HEK293T (cell line): ENCODE results near the gene VTI1A.

ENCODE experiments used
- CTCF ChIA-PET: fragments of 350-600 bp; formaldehyde crosslinking; extraction: SDS; loops from one replicate; lab custom pipeline; 2021; ENCODE audit warnings: antibody characterized with exemption, inconsistent platforms; lab: Yijun Ruan, JAX
- POLR2A ChIA-PET: fragments of 350-600 bp; formaldehyde crosslinking; extraction: SDS; loops from one replicate; lab custom pipeline; 2020; ENCODE audit warnings: antibody characterized with exemption, inconsistent platforms; lab: Yijun Ruan, JAX
- DNase-seq: peaks from one replicate; pipeline ENCODE4 v3.0.0; 2012; ENCODE audit warnings: mixed read lengths; ENCODE audit errors: extremely low spot score
- ARNT ChIP-seq: fragments of 450-650 bp; IDR thresholded peaks from 2 replicates; pipeline ENCODE4 v1.6.1; 2017; ENCODE audit warnings: mild to moderate bottlenecking
- BHLHE40 ChIP-seq: fragments of 450-650 bp; IDR thresholded peaks from 2 replicates; pipeline ENCODE4 v1.6.1; 2016; ENCODE audit warnings: mild to moderate bottlenecking, moderate library complexity, borderline replicate concordance
- CTBP1 ChIP-seq: fragments of 450-650 bp; IDR thresholded peaks from 2 replicates; pipeline ENCODE4 v1.6.1; 2016; ENCODE audit warnings: borderline replicate concordance
- ELF4 ChIP-seq: fragments of 450-650 bp; IDR thresholded peaks from 2 replicates; pipeline ENCODE4 v1.6.1; 2017; ENCODE audit warnings: antibody characterized with exemption
- FOXA1 ChIP-seq: fragments of 450-650 bp; IDR thresholded peaks from 2 replicates; pipeline ENCODE4 v1.6.1; 2016; ENCODE audit warnings: mild to moderate bottlenecking
- FOXK2 ChIP-seq: fragments of 450-650 bp; IDR thresholded peaks from 2 replicates; pipeline ENCODE4 v1.6.1; 2016; ENCODE audit warnings: mild to moderate bottlenecking
- FOXM1 ChIP-seq: fragments of 450-650 bp; IDR thresholded peaks from 2 replicates; pipeline ENCODE4 v1.6.1; 2017; ENCODE audit warnings: mild to moderate bottlenecking, borderline replicate concordance
- HDGF ChIP-seq: fragments of 450-650 bp; IDR thresholded peaks from 2 replicates; pipeline ENCODE4 v1.6.1; 2017; ENCODE audit warnings: antibody characterized with exemption, borderline replicate concordance
- L3MBTL2 ChIP-seq: fragments of 450-650 bp; conservative IDR thresholded peaks from 2 replicates; pipeline ENCODE4 v1.6.1; 2016; ENCODE audit warnings: mild to moderate bottlenecking
- LEF1 ChIP-seq: fragments of 450-650 bp; IDR thresholded peaks from 2 replicates; pipeline ENCODE4 v1.6.1; 2017; ENCODE audit warnings: mild to moderate bottlenecking, borderline replicate concordance
- NFRKB ChIP-seq: fragments of 450-650 bp; IDR thresholded peaks from 2 replicates; pipeline ENCODE4 v1.6.1; 2016; ENCODE audit warnings: mild to moderate bottlenecking, moderate library complexity
- SP1 ChIP-seq: fragments of 450-650 bp; IDR thresholded peaks from 2 replicates; pipeline ENCODE4 v1.6.1; 2017
- SUZ12 ChIP-seq: fragments of 450-650 bp; IDR thresholded peaks from 2 replicates; pipeline ENCODE4 v1.6.1; 2016; ENCODE audit warnings: mild to moderate bottlenecking
- TARDBP ChIP-seq: fragments of 450-650 bp; IDR thresholded peaks from 2 replicates; pipeline ENCODE4 v1.6.1; 2016
- ZNF384 ChIP-seq: fragments of 450-650 bp; IDR thresholded peaks from 2 replicates; pipeline ENCODE4 v1.6.1; 2016
- TF ChIP-seq, protein P1 (sequence below): fragments of 450-650 bp; IDR thresholded peaks from 2 replicates; pipeline ENCODE4 v1.6.1; 2016

VTI1A gene

DNA sequence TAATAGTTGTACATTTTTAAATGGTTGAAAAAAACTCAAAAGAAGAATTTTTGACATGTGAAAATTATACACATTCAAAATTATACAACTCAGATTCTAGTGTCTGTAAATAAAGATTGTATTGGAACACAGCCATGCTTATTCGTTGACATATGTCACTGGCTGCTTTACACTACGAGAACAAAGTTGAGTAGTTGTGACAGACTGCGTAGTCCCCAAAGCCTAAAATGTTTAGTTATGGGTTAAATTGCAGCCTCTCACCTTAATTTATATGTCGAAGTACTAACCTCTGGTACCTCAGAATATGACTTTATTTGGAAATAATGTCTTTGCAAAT lies 358.2 kb downstream of the VTI1A start:
- no peak for TF ChIP-seq CTBP1
- no peak for TF ChIP-seq BHLHE40
- TF ChIP-seq SUZ12 = no peak
- no peak for TF ChIP-seq FOXA1
- no peak for TF ChIP-seq TARDBP
- no peak for TF ChIP-seq NFRKB
- no peak for TF ChIP-seq ELF4
- no peak for TF ChIP-seq LEF1
- TF ChIP-seq FOXM1 = no peak
- TF ChIP-seq HDGF = no peak
- TF ChIP-seq, protein P1, sequence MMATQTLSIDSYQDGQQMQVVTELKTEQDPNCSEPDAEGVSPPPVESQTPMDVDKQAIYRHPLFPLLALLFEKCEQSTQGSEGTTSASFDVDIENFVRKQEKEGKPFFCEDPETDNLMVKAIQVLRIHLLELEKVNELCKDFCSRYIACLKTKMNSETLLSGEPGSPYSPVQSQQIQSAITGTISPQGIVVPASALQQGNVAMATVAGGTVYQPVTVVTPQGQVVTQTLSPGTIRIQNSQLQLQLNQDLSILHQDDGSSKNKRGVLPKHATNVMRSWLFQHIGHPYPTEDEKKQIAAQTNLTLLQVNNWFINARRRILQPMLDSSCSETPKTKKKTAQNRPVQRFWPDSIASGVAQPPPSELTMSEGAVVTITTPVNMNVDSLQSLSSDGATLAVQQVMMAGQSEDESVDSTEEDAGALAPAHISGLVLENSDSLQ = no peak
- DNase-seq = no peak
- CTCF ChIA-PET = no interaction called here
- POLR2A ChIA-PET = no interaction called here

DNA sequence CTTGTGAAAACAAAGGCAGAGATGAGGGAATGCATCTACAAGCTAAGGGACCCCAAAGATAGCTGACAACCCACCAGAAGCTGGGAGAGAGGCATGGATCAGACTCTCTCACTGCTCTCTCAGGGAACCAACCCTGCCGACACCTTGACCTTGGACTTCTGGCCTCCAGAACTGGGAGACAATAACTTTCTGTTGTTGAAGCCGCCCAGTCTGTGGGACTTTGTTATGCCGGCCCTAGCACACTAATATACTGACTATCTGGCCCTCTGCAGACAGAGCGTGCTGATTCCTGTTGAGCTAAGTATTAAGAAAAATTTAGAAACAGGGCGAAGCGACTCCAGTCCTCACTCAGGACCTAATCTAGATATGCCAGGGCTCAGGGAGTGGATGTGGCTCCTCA lies 358.7 kb downstream of the VTI1A start:
- ChIA-PET POLR2A (no interaction called here), CTCF (no interaction called here)
- TF ChIP-seq FOXK2 (no peak), LEF1 (no peak), ELF4 (no peak), NFRKB (no peak), TARDBP (no peak), ARNT (no peak), FOXM1 (no peak), BHLHE40 (no peak), ZNF384 (no peak), L3MBTL2 (no peak), SP1 (no peak), HDGF (no peak), CTBP1 (no peak), FOXA1 (no peak), SUZ12 (no peak)
- TF ChIP-seq, protein P1 = no peak
- no peak for DNase-seq

DNA sequence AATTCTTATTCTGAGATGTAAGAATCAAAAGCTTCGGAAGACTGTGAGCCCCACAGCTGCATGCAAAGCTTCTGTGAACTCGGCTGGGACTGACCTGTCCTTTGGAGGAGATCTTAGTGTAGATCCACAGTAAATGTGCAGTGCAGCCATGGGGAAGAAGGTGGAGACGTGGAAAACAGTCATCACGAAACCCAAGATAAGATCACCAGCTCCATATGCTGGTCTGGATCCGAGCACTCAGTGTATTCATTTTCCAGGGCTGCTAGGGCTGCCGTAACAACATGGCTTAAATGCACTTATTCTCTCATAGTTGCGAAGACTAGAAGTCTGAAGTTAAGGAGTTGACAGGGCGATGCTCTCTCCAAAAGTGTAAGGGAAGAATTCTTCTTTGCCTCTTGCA lies 360.0 kb downstream of the VTI1A start:
- no peak for DNase-seq
- CTCF ChIA-PET = no interaction called here
- TF ChIP-seq, protein P1 = no peak
- no peak for TF ChIP-seq ZNF384
- no peak for TF ChIP-seq FOXM1
- no peak for TF ChIP-seq LEF1
- no peak for TF ChIP-seq SP1
- no peak for TF ChIP-seq HDGF
- no peak for TF ChIP-seq NFRKB
- TF ChIP-seq CTBP1 = no peak
- no peak for TF ChIP-seq ELF4
- TF ChIP-seq BHLHE40 = no peak
- no peak for TF ChIP-seq FOXK2
- no peak for TF ChIP-seq ARNT
- TF ChIP-seq SUZ12 = no peak
- TF ChIP-seq TARDBP = no peak
- no peak for TF ChIP-seq L3MBTL2
- no peak for TF ChIP-seq FOXA1
- POLR2A ChIA-PET = no interaction called here

DNA sequence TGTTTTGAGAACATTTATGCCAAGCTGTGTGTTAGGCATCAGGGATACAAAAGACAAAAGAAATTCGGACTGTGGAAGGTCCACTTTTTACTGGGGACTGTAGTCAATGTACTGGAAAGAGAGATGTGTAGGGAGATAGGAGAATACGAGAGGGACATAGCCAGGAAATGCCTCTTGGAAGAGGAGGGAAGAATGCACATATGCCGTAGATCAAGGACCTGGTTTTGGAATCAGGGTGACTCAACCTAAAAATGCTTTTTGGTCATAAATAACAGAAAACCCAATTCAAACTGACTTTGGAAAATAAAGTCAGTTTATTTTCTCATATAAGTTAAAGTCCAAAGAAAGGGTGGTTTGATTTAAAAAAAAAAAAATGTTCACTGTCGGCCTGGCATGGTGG lies 362.7 kb downstream of the VTI1A start:
- no peak for TF ChIP-seq HDGF
- TF ChIP-seq LEF1 = no peak
- no peak for TF ChIP-seq TARDBP
- no peak for TF ChIP-seq BHLHE40
- TF ChIP-seq FOXK2 = no peak
- TF ChIP-seq, protein P1 = no peak
- POLR2A ChIA-PET = no interaction called here
- CTCF ChIA-PET = no interaction called here
- no peak for DNase-seq

DNA sequence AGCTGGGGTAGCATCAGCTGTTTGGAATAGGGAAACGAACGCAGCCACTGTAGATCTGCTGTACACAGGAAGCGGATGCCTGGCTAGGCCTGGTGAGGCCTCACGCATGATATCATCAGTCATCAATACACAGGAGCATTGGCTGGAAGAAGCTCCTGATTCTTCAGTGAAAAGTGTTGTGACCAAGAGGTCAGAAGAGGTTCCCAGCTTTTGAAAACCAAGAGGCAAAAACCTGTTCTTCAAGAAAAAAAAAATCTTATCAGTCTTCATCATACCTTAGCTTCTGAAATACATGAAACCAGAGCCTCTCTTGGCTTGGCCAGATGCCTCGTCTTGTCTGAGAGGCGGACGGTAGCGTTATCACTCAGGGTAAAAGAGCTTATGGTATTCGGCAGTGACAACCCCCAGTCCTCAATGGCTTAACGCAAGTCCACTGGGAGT lies 363.7 kb downstream of the VTI1A start:
- POLR2A ChIA-PET = no interaction called here
- TF ChIP-seq, protein P1 = no peak
- TF ChIP-seq NFRKB (no peak), SP1 (no peak), L3MBTL2 (no peak), FOXK2 (no peak), ARNT (no peak), ZNF384 (no peak), HDGF (no peak), FOXM1 (no peak), BHLHE40 (no peak), FOXA1 (no peak), ELF4 (no peak)
- DNase-seq = no peak
- CTCF ChIA-PET = no interaction called here
